Tracheal epithelial cell (primary cell): Measurements from ENCODE around the gene CGB5. TPM values are rescaled to one million over a fixed set of nuclear protein-coding genes. Genes with fewer than 3 reads are reported as not detected.

Experiments used
- total RNA-seq: library from RNA; depleted of rRNA; stranded (reverse); fragments of >200 nt; gene quantifications from 2 replicates; pipeline ENCODE4 v1.2.1, GENCODE V29; 2014

CGB5 gene
- total RNA-seq: 0.24 TPM in 1 of 2 replicates, not detected in the other

DNA sequence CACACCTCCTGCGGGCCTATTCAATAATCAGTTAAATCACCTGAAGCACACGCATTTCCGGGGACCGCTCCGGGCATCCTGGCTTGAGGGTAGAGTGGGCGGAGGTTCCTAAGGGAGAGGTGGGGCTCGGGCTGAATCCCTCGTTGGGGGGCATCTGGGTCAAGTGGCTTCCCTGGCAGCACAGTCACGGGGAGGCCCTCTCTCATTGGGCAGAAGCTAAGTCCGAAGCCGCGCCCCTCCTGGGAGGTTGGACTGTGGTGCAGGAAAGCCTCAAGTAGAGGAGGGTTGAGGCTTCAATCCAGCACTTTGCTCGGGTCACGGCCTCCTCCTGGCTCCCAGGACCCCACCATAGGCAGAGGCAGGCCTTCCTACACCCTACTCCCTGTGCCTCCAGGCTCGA is at the start of gene CGB5:
Gene CGB5 (plus strand): TSS at position 301 of the 400 bp plus-strand sequence. CDS start 362 bp downstream, outside the sequence.

DNA sequence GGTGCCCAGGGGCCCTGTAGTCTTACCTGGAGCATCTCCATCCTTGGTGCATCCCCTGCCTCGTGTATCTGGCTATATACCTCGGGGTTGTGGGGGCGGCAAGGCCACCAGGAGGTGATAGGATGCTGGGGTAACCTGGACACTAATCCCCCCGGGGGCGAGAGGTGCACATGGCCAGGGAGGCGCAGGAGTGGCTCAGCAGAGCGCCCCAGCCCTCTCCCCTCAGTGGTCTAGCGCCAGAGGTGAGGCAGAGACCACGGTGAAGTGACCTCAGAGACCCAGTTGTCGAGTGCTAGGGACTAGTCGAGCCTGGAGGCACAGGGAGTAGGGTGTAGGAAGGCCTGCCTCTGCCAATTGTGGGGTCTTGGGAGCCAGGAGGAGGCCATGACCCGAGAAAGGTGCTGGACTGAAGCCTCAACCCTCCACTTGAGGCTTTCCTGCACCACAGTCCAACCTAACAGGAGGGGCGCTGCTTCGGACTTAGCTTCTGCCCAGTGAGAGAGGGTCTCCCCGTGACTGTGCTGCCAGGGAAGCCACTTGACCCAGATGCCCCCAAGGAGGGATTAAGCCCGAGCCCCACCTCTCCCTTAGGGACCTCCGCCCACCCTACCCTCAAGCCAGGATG is 26.5 kb upstream of the CGB5 start, which contains the start of gene LHB:
Gene LHB (minus strand): TSS at position 51 of the 625 bp plus-strand sequence. CDS start 10 bp downstream, at position 41.

DNA sequence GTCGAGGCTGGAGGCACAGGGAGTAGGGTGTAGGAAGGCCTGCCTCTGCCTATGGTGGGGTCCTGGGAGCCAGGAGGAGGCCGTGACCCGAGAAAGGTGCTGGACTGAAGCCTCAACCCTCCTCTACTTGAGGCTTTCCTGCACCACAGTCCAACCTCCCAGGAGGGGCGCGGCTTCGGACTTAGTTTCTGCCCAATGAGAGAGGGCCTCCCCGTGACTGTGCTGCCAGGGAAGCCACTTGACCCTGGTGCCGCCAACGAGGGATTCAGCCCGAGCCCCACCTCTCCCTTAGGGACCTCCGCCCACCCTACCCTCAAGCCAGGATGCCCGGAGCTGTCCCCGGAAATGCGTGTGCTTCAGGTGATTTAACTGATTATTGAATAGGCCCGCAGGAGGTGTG is 19.4 kb upstream of the CGB5 start, which contains the start of gene CGB3:
Gene CGB3 (minus strand): TSS at position 101 of the 400 bp plus-strand sequence. CDS start 362 bp downstream, outside the sequence.

DNA sequence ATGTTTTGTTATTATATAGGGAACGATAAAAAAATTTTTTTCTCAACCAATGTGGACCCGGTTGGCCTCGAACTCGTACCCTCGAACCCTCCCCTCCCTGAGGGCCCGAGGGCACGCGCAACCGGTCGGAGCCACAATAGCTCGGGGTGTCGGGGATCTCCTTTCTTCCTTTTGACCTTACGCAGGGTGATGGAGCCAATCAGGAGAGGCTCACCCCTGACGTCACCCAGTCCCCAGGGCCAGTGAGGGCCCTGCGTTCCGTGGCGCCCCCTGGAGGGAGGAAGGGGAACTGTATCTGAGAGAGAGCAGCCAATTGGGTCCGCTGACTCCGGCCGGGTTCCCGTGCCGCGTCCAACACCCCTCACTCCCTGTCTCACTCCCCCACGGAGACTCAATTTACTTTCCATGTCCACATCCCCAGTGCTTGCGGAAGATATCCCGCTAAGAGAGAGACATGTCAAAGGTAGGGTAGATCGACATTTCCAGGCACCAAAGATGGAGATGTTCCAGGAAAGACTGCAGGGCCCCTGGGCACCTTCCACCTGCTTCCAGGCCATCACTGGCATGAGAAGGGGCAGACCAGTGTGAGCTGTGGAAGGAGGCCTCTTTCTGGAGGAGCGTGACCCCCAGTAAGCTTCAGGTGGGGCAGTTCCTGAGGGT is 11.9 kb upstream of the CGB5 start, which contains the start of gene CGB2:
Gene CGB2 (plus strand): TSS at position 249 of the 660 bp plus-strand sequence. CDS start 206 bp downstream, at position 455.

DNA sequence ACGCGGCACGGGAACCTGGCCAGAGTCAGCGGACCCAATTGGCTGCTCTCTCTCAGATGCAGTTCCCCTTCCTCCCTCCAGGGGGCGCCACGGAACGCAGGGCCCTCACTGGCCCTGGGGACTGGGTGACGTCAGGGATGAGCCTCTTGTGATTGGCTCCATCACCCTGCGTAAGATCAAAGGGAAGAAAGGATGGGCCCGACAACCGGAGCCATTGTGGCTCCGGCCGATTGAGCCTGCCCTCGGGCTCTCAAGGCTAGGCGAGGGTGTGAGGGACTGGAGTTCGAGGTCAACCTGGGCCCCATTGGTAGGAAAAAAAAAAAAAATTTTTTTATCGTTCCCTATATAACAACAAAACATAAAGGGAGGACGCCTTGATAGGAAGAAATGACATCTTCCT is 6.8 kb upstream of the CGB5 start, which contains the start of gene CGB1:
Gene CGB1 (minus strand): TSS at position 81 of the 400 bp plus-strand sequence. CDS start 184 bp downstream, outside the sequence.

DNA sequence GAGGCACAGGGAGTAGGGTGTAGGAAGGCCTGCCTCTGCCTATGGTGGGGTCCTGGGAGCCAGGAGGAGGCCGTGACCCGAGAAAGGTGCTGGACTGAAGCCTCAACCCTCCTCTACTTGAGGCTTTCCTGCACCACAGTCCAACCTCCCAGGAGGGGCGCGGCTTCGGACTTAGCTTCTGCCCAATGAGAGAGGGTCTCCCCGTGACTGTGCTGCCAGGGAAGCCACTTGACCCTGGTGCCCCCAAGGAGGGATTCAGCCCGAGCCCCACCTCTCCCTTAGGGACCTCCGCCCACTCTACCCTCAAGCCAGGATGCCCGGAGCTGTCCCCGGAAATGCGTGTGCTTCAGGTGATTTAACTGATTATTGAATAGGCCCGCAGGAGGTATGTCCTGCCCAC is 5.4 kb downstream of the CGB5 start, which contains the start of gene CGB8:
Gene CGB8 (minus strand): TSS at position 101 of the 400 bp plus-strand sequence. CDS start 372 bp downstream, outside the sequence.

DNA sequence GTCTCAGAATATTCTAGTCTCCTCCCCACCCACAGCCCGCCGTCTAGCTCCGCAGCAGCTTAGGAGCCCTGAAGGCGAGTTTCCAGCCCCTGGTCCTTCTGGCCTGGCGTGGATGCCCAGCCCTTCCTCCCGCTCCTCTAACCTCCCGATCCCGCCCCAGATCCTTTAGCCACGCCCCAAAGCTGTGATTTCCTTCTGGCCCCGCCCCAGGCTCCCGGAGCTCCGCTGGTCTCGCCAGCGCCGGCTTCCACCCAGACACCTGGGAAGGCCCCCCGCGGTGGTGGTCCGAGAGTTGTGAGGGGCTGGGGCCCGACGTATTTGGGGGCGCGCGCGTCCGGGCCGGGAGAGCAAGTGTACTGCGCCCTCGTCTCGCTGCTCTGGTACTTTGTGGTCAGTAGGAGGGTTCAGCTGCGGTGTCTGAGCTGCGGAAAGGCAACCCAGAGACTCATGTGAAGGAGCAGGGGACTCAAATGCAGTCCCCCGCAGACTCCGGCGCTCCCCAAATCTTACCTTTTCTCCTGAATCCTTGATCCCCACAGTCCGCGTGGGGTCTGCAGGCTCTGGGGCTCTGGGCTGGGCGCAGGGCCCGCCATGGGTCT is 14.1 kb downstream of the CGB5 start, which contains the start of gene CGB7:
Gene CGB7 (minus strand): TSS at position 114 of the 599 bp plus-strand sequence. CDS start 2,374 bp downstream, outside the sequence.

DNA sequence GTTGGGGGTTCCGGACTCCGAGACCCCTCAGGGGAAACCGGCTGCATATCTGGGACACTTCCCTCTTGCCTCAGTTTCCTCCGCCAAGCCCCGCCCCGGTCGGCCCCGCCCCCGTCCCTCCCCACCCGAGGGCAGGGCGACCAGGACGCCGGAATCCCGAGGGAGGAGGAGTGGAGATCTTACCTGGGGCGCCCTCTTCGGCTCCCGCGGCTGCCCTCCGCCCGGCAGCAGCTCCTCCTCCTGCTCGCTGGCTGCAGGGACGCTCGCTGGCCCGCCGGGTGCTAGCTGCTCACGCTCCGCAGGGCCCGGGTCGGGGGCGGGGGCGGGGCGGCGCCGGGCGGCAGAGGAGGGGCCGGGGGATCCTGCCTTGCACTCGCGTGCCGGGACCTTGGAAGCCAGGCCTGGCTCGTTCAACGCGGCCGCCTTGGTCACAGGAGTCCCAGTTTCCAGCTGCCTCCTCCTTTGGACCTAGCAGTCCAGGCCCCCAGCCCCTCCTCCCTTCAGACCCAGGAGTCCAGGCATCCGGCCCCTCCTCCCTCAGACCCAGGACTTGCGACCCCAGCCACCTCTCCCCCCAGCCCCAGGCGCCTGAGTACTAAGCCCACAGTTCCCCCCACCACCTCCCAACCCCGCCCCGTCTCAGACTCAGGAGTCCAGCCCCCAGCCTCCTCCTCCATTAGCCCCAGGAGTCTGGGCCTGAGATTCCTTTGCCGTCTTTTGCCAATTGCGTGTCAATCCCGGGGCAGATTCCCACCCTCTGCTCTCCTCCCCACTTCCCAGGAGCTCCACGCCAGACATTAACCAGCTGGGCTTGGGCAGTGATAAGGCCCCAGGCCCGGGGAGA is 21.3 kb downstream of the CGB5 start, which contains the start of gene NTF4:
Gene NTF4 (minus strand): TSS at position 51 of the 844 bp plus-strand sequence. CDS start 2,821 bp downstream, outside the sequence.

DNA sequence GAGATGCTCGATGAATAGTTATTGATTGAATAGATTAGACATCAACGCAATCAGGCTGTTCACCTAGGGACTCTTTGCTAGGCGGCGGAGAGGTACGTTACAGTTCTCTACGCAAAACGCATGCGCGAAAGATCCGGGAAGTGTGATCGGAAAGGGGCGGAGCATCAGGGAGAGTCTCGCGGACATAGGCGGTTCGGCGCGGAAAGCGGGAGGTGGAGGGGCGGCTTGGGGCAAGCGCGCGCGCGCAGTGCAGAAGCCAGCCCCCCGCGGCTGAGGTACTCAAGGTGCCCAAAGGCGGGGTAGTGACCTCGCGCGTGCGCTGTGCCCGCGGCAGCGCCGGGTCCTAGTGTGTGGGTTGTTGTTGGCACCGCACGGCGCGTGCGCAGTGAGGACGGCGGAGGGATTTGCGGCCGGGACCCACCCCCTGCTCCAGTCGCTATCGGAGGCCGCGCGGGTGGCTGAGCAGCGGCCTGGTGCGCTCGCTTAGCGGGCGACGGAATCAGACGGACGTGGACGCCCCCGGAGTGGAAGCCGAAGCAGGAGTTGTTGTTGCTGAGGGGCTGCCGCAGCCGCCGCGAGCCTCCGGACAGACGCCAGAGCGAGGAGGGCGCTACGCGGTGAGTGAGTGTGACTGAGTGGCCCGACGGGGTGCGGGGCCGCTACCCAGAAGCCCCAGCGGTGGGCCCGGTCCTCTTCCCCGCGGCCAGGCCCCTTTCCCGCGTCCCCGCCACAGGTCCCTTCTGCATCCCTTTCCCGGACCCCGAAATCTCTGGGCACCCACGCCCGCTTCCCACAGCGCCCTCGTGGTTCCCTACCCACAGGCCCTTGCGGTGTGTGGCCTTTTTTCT is 41.6 kb downstream of the CGB5 start, which contains the start of gene SNRNP70:
Gene SNRNP70 (plus strand): TSS at position 432 of the 848 bp plus-strand sequence. CDS start 964 bp downstream, outside the sequence.

Other genes starting within 250 kb of the CGB5 start
- gene BCAT2, start 232.8 kb upstream of the CGB5 start, total RNA-seq: 35.2 and 37.8 TPM in 2 replicates
- gene HSD17B14, start 207.4 kb upstream of the CGB5 start, total RNA-seq: 0.64 and 1.9 TPM in 2 replicates
- gene PLEKHA4, start 175.2 kb upstream of the CGB5 start, total RNA-seq: 3.8 and 5.5 TPM in 2 replicates
- gene PPP1R15A, start 171.4 kb upstream of the CGB5 start, total RNA-seq: 59.9 and 106 TPM in 2 replicates
- 0.21 and 0.24 TPM in 2 replicates for gene TULP2, start 145.1 kb upstream of the CGB5 start, total RNA-seq
- gene NUCB1, start 143.5 kb upstream of the CGB5 start, total RNA-seq: 90.8 and 93.4 TPM in 2 replicates
- 6.4 and 8.4 TPM in 2 replicates for gene DHDH, start 110.1 kb upstream of the CGB5 start, total RNA-seq
- gene BAX, start 89.0 kb upstream of the CGB5 start, total RNA-seq: 35.0 and 104 TPM in 2 replicates
- 3,392 and 8,392 TPM in 2 replicates for gene FTL, start 78.5 kb upstream of the CGB5 start, total RNA-seq
- 22.8 and 61.9 TPM in 2 replicates for gene GYS1, start 50.5 kb upstream of the CGB5 start, total RNA-seq
- gene RUVBL2, start 50.0 kb upstream of the CGB5 start, total RNA-seq: 159 and 276 TPM in 2 replicates
- gene LHB, start 26.8 kb upstream of the CGB5 start, total RNA-seq: 1.9 TPM in 1 of 2 replicates, not detected in the other
- gene CGB3, start 19.5 kb upstream of the CGB5 start, total RNA-seq: not detected in 2 replicates
- gene CGB2, start 12.0 kb upstream of the CGB5 start, total RNA-seq: 1.9 TPM in 1 of 2 replicates, not detected in the other
- gene CGB1, start 7.0 kb upstream of the CGB5 start, total RNA-seq: not detected in 2 replicates
- gene CGB8, start 5.3 kb downstream of the CGB5 start, total RNA-seq: 0.48 TPM in 1 of 2 replicates, not detected in the other
- 0.85 and 0.96 TPM in 2 replicates for gene CGB7, start 13.9 kb downstream of the CGB5 start, total RNA-seq
- 3.4 and 8.0 TPM in 2 replicates for gene NTF4, start 21.0 kb downstream of the CGB5 start, total RNA-seq
- gene KCNA7, start 28.9 kb downstream of the CGB5 start, total RNA-seq: under 0.01 TPM in 1 of 2 replicates, not detected in the other
- gene SNRNP70, start 41.6 kb downstream of the CGB5 start, total RNA-seq: 79.5 and 91.6 TPM in 2 replicates
- 2.6 and 10.1 TPM in 2 replicates for gene LIN7B, start 70.5 kb downstream of the CGB5 start, total RNA-seq
- gene C19orf73, start 75.3 kb downstream of the CGB5 start, total RNA-seq: 0.48 and 2.8 TPM in 2 replicates
- gene PPFIA3, start 75.7 kb downstream of the CGB5 start, total RNA-seq: 0.85 and 2.9 TPM in 2 replicates
- gene HRC, start 111.5 kb downstream of the CGB5 start, total RNA-seq: not detected in 2 replicates
- 17.7 and 21.2 TPM in 2 replicates for gene TRPM4, start 113.9 kb downstream of the CGB5 start, total RNA-seq